ENCODE measurements around the gene RGS17. TPM values are rescaled to one million over a fixed set of nuclear protein-coding genes. Genes with fewer than 3 reads are reported as not detected.

RGS17 gene
- total and polyA plus RNA-seq, 10 of the 15 experiments (the other 5 are each of a cell fraction or from before 2014, with no cell fraction given), result 0.06 to 0.29 (median 0.14) TPM; not detected in 4

- TF ChIP-seq REST (IDR thresholded peaks at IDR 0.05; ENCODE audit: low read depth, low read length), result no peak
- TF ChIP-seq CBX3 (IDR thresholded peaks at IDR 0.05; ENCODE audit: borderline replicate concordance, low read depth), result no peak
- no peak for TF ChIP-seq ZSCAN29 (IDR thresholded peaks at IDR 0.05)
- TF ChIP-seq RUNX3 (IDR thresholded peaks at IDR 0.05; ENCODE audit: low read length), result no peak
- no peak for TF ChIP-seq E4F1 (IDR thresholded peaks at IDR 0.05; ENCODE audit: borderline replicate concordance, partially characterized antibody)
- no peak for TF ChIP-seq EP300 (IDR thresholded peaks at IDR 0.05; ENCODE audit: borderline replicate concordance in 1 of 2, control insufficient read depth in 1 of 2, low read depth in 2 of 2, low read length in 2 of 2)
- TF ChIP-seq IRF5 (IDR thresholded peaks at IDR 0.05; ENCODE audit: borderline replicate concordance), result no peak
- TF ChIP-seq STAT1 (conservative IDR thresholded peaks at IDR 0.05), result peak; percentile 34; the same call in 1 of the 2 replicates
- no peak for TF ChIP-seq SMAD1 (IDR thresholded peaks at IDR 0.05; ENCODE audit: low read depth, partially characterized antibody)
- 0 out of 2 replicates have a peak, but pooled peaks have one; percentile 17 for TF ChIP-seq ELK1 (IDR thresholded peaks at IDR 0.05; ENCODE audit: low read depth, low read length)
- no peak for TF ChIP-seq ZNF384 (IDR thresholded peaks at IDR 0.05; ENCODE audit: borderline replicate concordance, low read depth, low read length)
- TF ChIP-seq SKIL (IDR thresholded peaks at IDR 0.05; ENCODE audit: low read depth, poor library complexity, severe bottlenecking), result peak; percentile 75
- TF ChIP-seq USF2 (IDR thresholded peaks at IDR 0.05; ENCODE audit: borderline replicate concordance, low read depth, low read length), result no peak; the same call in 1 of the 2 replicates
- peak in 1 of 2 experiments; percentile 53; a peak in 1 of 3 replicates for TF ChIP-seq EGR1 (IDR thresholded peaks at IDR 0.05; ENCODE audit: borderline replicate concordance in 1 of 2, low read depth in 2 of 2, low read length in 2 of 2)
- no peak for TF ChIP-seq ZNF207 (IDR thresholded peaks at IDR 0.05; ENCODE audit: borderline replicate concordance)
- TF ChIP-seq PAX8 (IDR thresholded peaks at IDR 0.05), result no peak
Measured at GRCh38 chr6:152982904-152983636, 148.0 kb downstream of the RGS17 start, which contains the start of gene FBXO5 (continued).
